ENCODE results near the gene USP21.

GRCh38 chr1:161199506-161200139, 40.3 kb downstream of the USP21 start:
- no peak for TF ChIP-seq CTCF (IDR thresholded peaks at IDR 0.05)
- TF ChIP-seq EZH2 (IDR thresholded peaks at IDR 0.05) = no peak
- TF ChIP-seq EZH2phosphoT487 (IDR thresholded peaks at IDR 0.05) = no peak
